SH-SY5Y (cell line): Measurements from ENCODE around the gene CRADD.

ENCODE experiments used
- GATA2 ChIP-seq: IDR thresholded peaks from 2 replicates; pipeline ENCODE4 v1.6.1; 2011; ENCODE audit warnings: mild to moderate bottlenecking, low read depth, low read length
- GATA3 ChIP-seq: IDR thresholded peaks from 2 replicates; pipeline ENCODE4 v1.6.1; 2011; ENCODE audit warnings: low read depth, mild to moderate bottlenecking, low read length, moderate library complexity

Gene CRADD

GRCh38 chr12:93913845-93914244, 236.7 kb downstream of the CRADD start:
- TF ChIP-seq GATA3 (no peak), GATA2 (no peak)

- TF ChIP-seq GATA3 = no peak
- no peak for TF ChIP-seq GATA2
Measured at GRCh38 chr12:93914281-93914680, 237.1 kb downstream of the CRADD start.

- TF ChIP-seq GATA3 (no peak), GATA2 (no peak)
Measured at GRCh38 chr12:93915411-93915810, 238.2 kb downstream of the CRADD start.

- TF ChIP-seq GATA2 (no peak), GATA3 (no peak)
Measured at GRCh38 chr12:93916402-93916801, 239.2 kb downstream of the CRADD start.

GRCh38 chr12:93918262-93918661, 241.1 kb downstream of the CRADD start:
- TF ChIP-seq GATA2 (no peak), GATA3 (no peak)

- no peak for TF ChIP-seq GATA2
- no peak for TF ChIP-seq GATA3
Measured at GRCh38 chr12:93918900-93919299, 241.7 kb downstream of the CRADD start.

GRCh38 chr12:93921521-93921920, 244.3 kb downstream of the CRADD start:
- TF ChIP-seq GATA3 = no peak
- TF ChIP-seq GATA2 = no peak

GRCh38 chr12:93922583-93923006, 245.4 kb downstream of the CRADD start:
- TF ChIP-seq GATA3 = no peak
- TF ChIP-seq GATA2 = no peak

GRCh38 chr12:93924367-93924766, 247.2 kb downstream of the CRADD start:
- TF ChIP-seq GATA3 = no peak
- no peak for TF ChIP-seq GATA2

GRCh38 chr12:93925585-93926205, 248.5 kb downstream of the CRADD start:
- TF ChIP-seq GATA3 = no peak
- TF ChIP-seq GATA2 = no peak

- TF ChIP-seq GATA3 (no peak), GATA2 (no peak)
Measured at GRCh38 chr12:93926237-93926636, 249.1 kb downstream of the CRADD start.

- TF ChIP-seq GATA2 = no peak
- TF ChIP-seq GATA3 = no peak
Measured at GRCh38 chr12:93937812-93938211, 260.6 kb downstream of the CRADD start.

- TF ChIP-seq GATA2 (no peak), GATA3 (no peak)
Measured at GRCh38 chr12:93938317-93938716, 261.1 kb downstream of the CRADD start.

- no peak for TF ChIP-seq GATA3
- TF ChIP-seq GATA2 = no peak
Measured at GRCh38 chr12:93938931-93939330, 261.8 kb downstream of the CRADD start.

GRCh38 chr12:93939641-93940325, 262.6 kb downstream of the CRADD start:
- TF ChIP-seq GATA3 (no peak), GATA2 (no peak)
